IMR-90 (cell line): ENCODE data around the gene F3. TPM values are rescaled to one million over a fixed set of nuclear protein-coding genes. Genes with fewer than 3 reads are reported as not detected.

ENCODE experiments used
- ATAC-seq: fragments of 200-7000 bp; cut with Tn5 transposase; 2 replicates; pipeline ENCODE4 v1.9.1; 2020; ENCODE audit warnings: low read depth, mild to moderate bottlenecking, moderate library complexity
- BruUV-seq: library from RNA; stranded (reverse); fragments of 400-500 nt; replicated peaks from 2 replicates; lab custom pipeline; 2021; lab: Mats Ljungman, UMichigan
- CTCF ChIA-PET: fragments of 300-600 bp; formaldehyde crosslinking; extraction: SDS; loops from one replicate; lab custom pipeline; 2021; ENCODE audit warnings: antibody characterized with exemption; lab: Yijun Ruan, JAX
- POLR2A ChIA-PET: fragments of 300-600 bp; sonication (Branson Sonifier 250); formaldehyde crosslinking; loops from one replicate; lab custom pipeline; 2022; ENCODE audit warnings: antibody characterized with exemption; ENCODE audit not compliant: unreplicated experiment; lab: Charles Lee
- DNase-seq: peaks from one replicate; pipeline ENCODE4 v3.0.0; 2013
- H2AFZ ChIP-seq: replicated peaks from 2 replicates; pipeline ENCODE3; 2013; ENCODE audit warnings: low read length, mild to moderate bottlenecking; ENCODE audit not compliant: poor library complexity
- H2AK5ac ChIP-seq: 2 replicates; pipeline ENCODE4 v1.6.1; 2013; ENCODE audit warnings: low read depth, low read length, inconsistent platforms
- H2AK9ac ChIP-seq: replicated peaks from 2 replicates; pipeline ENCODE3; 2013; ENCODE audit warnings: mild to moderate bottlenecking, low read depth, low read length, moderate library complexity; ENCODE audit not compliant: poor library complexity
- H2BK120ac ChIP-seq: 2 replicates; pipeline ENCODE4 v1.6.1; 2013; ENCODE audit warnings: low read depth, low read length, inconsistent platforms
- H2BK15ac ChIP-seq: 3 replicates; pipeline ENCODE4 v1.6.1; 2013; ENCODE audit warnings: low read depth, low read length, inconsistent platforms
- H2BK20ac ChIP-seq: 2 replicates; pipeline ENCODE4 v1.6.1; 2013; ENCODE audit warnings: low read depth, mild to moderate bottlenecking, inconsistent platforms, low read length, moderate library complexity
- H2BK5ac ChIP-seq: 2 replicates; pipeline ENCODE4 v1.6.1; 2013; ENCODE audit warnings: mild to moderate bottlenecking, low read depth, low read length, inconsistent platforms; ENCODE audit not compliant: poor library complexity, severe bottlenecking
- H3K14ac ChIP-seq: replicated peaks from 2 replicates; pipeline ENCODE4 v1.6.1; 2013; ENCODE audit warnings: low read depth, low read length, inconsistent platforms
- H3K18ac ChIP-seq: 2 replicates; pipeline ENCODE4 v1.6.1; 2013; ENCODE audit warnings: low read depth, low read length, control low read depth
- H3K23ac ChIP-seq: 2 replicates; pipeline ENCODE4 v1.6.1; 2013; ENCODE audit warnings: low read depth, low read length, inconsistent platforms
- H3K27ac ChIP-seq: 2 replicates; pipeline ENCODE4 v1.5.1; 2013; ENCODE audit warnings: mild to moderate bottlenecking, control low read depth, low read length; ENCODE audit not compliant: insufficient read depth
- H3K27me3 ChIP-seq: 2 replicates; pipeline ENCODE4 v1.6.1; 2013; ENCODE audit warnings: low read length; ENCODE audit not compliant: control insufficient read depth, insufficient read depth
- H3K36me3 ChIP-seq: 2 replicates; pipeline ENCODE4 v1.6.1; 2013; ENCODE audit warnings: low read length, mixed read lengths; ENCODE audit not compliant: control insufficient read depth, insufficient read depth
- H3K4ac ChIP-seq: 2 replicates; pipeline ENCODE4 v1.6.1; 2013; ENCODE audit warnings: low read depth, low read length, inconsistent platforms
- H3K4me1 ChIP-seq: 2 replicates; pipeline ENCODE4 v1.6.1; 2013; ENCODE audit warnings: low read length, mixed read lengths; ENCODE audit not compliant: control insufficient read depth, insufficient read depth
- H3K4me2 ChIP-seq: 2 replicates; pipeline ENCODE4 v1.6.1; 2013; ENCODE audit warnings: low read depth, mild to moderate bottlenecking, control low read depth, low read length, moderate library complexity
- H3K4me3 ChIP-seq: 2 replicates; pipeline ENCODE4 v1.5.1; 2013; ENCODE audit warnings: low read depth, mild to moderate bottlenecking, control low read depth, low read length, moderate library complexity; ENCODE audit not compliant: insufficient read depth
- H3K56ac ChIP-seq: 2 replicates; pipeline ENCODE4 v1.6.1; 2013; ENCODE audit warnings: low read length, inconsistent platforms; ENCODE audit not compliant: insufficient read depth; ENCODE audit errors: extremely low read depth
- H3K79me1 ChIP-seq, 2 experiments: 2 replicates each; pipeline ENCODE4 v1.6.1; 2013; ENCODE audit warnings: low read length in 2 of 2, inconsistent platforms in 1 of 2, low read depth in 1 of 2
- H3K9ac ChIP-seq: 2 replicates; pipeline ENCODE4 v1.6.1; 2013; ENCODE audit warnings: low read depth, low read length, control low read depth
- H3K9me1 ChIP-seq: 2 replicates; pipeline ENCODE4 v1.6.1; 2013; ENCODE audit warnings: low read length, inconsistent platforms; ENCODE audit not compliant: insufficient read depth
- H3K9me3 ChIP-seq: 2 replicates; pipeline ENCODE4 v1.6.1; 2013; ENCODE audit warnings: low read length; ENCODE audit not compliant: control insufficient read depth, insufficient read depth
- H4K20me1 ChIP-seq: 2 replicates; pipeline ENCODE4 v1.6.1; 2013; ENCODE audit warnings: low read length, inconsistent platforms; ENCODE audit not compliant: insufficient read depth
- H4K5ac ChIP-seq: 2 replicates; pipeline ENCODE4 v1.6.1; 2013; ENCODE audit warnings: mild to moderate bottlenecking, low read depth, low read length, control low read depth
- H4K8ac ChIP-seq, 2 experiments: 2 replicates each; pipeline ENCODE4 v1.6.1; 2013; ENCODE audit warnings: low read depth in 2 of 2, low read length in 2 of 2, control low read depth in 1 of 2, inconsistent platforms in 1 of 2
- H4K91ac ChIP-seq: 2 replicates; pipeline ENCODE4 v1.6.1; 2013; ENCODE audit warnings: low read depth, low read length, inconsistent platforms; ENCODE audit not compliant: insufficient read depth
- BHLHE40 ChIP-seq: fragments of 150-350 bp; IDR thresholded peaks from 2 replicates; pipeline ENCODE4 v1.6.1; 2016; ENCODE audit warnings: mild to moderate bottlenecking, low read depth, low read length
- CEBPB ChIP-seq: IDR thresholded peaks from 2 replicates; pipeline ENCODE4 v1.6.1; 2012; ENCODE audit warnings: low read depth, low read length, improper control_type of control experiment
- NFE2L2 ChIP-seq: fragments of 150-350 bp; IDR thresholded peaks from 2 replicates; pipeline ENCODE4 v1.6.1; 2016; ENCODE audit warnings: low read depth, mild to moderate bottlenecking, low read length
- WGBS, 2 experiments: methylation state at CpG; one replicate each; pipeline versions ENCODE4 v1.1.5 to v1.1.7; 2013; ENCODE audit warnings: missing lambda C conversion rate in 2 of 2; ENCODE audit not compliant: insufficient read length in 1 of 2; ENCODE audit errors: extremely low coverage in 2 of 2; 5-methylcytosine and 5-hydroxymethylcytosine counted together
- dilution Hi-C: fragments of 300-500 bp; cut with HindIII; formaldehyde crosslinking; loops from one replicate; pipeline ENCODE4 v1.14.3; 2018; ENCODE audit warnings: low sequenced_read_pairs; ENCODE audit not compliant: unreplicated experiment
- in situ Hi-C: fragments of 300-500 bp; cut with MboI; formaldehyde crosslinking; loops from 3 replicates; pipeline ENCODE4 v1.14.3; 2019; ENCODE audit warnings: low sequenced_read_pairs, inconsistent platforms, mixed read lengths
- intact Hi-C: fragments of 100-400 bp; cut with micrococcal nuclease; formaldehyde crosslinking; loops from 2 replicates; pipeline ENCODE4 v1.10.0; 2022
- polyA plus RNA-seq, 3 experiments: library from polyadenylated mRNA; depleted of rRNA; stranded (reverse); fragments of >200 nt; gene quantifications; 2 replicates each; pipeline ENCODE4 v1.2.3, GENCODE V29; 2012; ENCODE audit warnings: low replicate concordance in 1 of 3
- total RNA-seq: library from RNA; depleted of rRNA; stranded (reverse); fragments of >200 nt; gene quantifications from 2 replicates; pipeline ENCODE4 v1.2.3, GENCODE V29; 2012
- TF ChIP-seq, protein P1 (sequence below): fragments of 150-350 bp; IDR thresholded peaks from 2 replicates; pipeline ENCODE4 v1.6.1; 2017; ENCODE audit warnings: mild to moderate bottlenecking, antibody characterized with exemption, low read length, low read depth

F3 gene
- total and polyA plus RNA-seq, 2 of the 4 experiments (the other 2 are of a cell fraction), result 75.6 to 126 TPM

DNA sequence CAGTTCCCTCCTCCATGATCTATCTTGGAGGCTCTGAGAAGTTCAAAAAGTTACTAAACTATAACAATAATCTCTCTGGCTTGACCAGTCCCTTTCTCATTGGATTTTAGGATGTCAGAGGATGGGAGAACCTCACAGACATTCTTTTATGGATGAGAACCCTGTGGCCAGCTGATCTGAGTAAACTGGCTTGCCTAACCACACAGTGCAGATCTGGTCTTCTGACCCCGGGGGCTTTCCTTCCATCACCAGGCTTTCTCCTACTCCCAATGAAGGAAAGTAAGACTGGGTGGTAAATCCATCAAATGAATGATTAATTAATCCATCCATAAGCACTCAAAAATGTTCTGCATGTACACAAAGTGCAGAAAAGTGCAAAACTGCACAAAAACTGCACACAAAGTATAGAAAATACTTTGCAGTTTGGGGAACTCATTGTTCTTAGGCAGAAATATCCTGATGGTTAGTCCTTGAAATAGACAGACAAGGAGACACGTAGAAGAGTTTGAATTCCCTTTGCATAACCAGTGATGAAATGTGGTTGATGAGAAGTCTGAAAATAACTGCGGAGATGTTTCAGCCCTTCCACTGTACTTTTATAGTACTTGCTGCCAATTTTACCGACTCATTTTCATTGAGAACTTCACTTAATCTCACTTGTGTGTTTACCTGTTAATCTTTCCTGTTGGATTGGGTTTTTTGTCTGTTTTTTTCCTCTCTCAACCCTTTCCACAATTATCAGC, 2.5 kb upstream of the F3 start:
- POLR2A ChIA-PET, result interaction anchor here (1.0 to 1.6 kb wide), 5 partner anchors 9 to 89 kb away, joined by 3 to 7 read pairs (median 3); no protein-coding TSS in a partner anchor
- H3K9ac ChIP-seq, result peak overlapping the region; percentile 40; the same call in 1 of the 2 replicates

More for the DNA sequence above, 2.5 kb upstream of the F3 start:
- Histone ChIP-seq H2BK5ac (peak overlapping the region; percentile 94), H3K36me3 (peaks cover 12% of the 10 kb centered on the region), H3K79me1 (peaks cover 0 to 33% of the 10 kb centered on the region in 2 experiments; a peak in 2 of 4 replicates), H3K9me3 (no peaks in the 10 kb centered on the region), H3K4me1 (peaks cover 5% of the 10 kb centered on the region), H4K20me1 (peaks cover 24% of the 10 kb centered on the region), H3K4me2 (peak overlapping the region; percentile 57), H2BK120ac (peak overlapping the region; percentile 70), H3K9me1 (peaks cover 2% of the 10 kb centered on the region; the same call in 1 of the 2 replicates), H3K27me3 (no peaks in the 10 kb centered on the region), H3K18ac (peak overlapping the region; percentile 92), H3K4me3 (peak overlapping the region; percentile 8; the same call in 1 of the 2 replicates), H3K14ac (peak overlapping the region; percentile 40), H3K23ac (peak overlapping the region; percentile 55), H3K27ac (peak overlapping the region; percentile 86), H2BK15ac (peak overlapping the region; percentile 33; the same call in 2 of the 3 replicates), H2AFZ (no peak overlapping the region), H2AK9ac (no peak overlapping the region), H3K4ac (peak overlapping the region; percentile 48), H3K56ac (peak overlapping the region; percentile 83), H4K8ac (peak overlapping the region; percentile 56 to 75), H2BK20ac (peak overlapping the region; percentile 72), H2AK5ac (peak overlapping the region; percentile 51), H4K91ac (peak overlapping the region; percentile 77), H4K5ac (peak overlapping the region; percentile 81; the same call in 1 of the 2 replicates)
- TF ChIP-seq BHLHE40 (no peak), CEBPB (peak; percentile 65), NFE2L2 (no peak)
- TF ChIP-seq, protein P1, sequence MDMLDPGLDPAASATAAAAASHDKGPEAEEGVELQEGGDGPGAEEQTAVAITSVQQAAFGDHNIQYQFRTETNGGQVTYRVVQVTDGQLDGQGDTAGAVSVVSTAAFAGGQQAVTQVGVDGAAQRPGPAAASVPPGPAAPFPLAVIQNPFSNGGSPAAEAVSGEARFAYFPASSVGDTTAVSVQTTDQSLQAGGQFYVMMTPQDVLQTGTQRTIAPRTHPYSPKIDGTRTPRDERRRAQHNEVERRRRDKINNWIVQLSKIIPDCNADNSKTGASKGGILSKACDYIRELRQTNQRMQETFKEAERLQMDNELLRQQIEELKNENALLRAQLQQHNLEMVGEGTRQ, result no peak
- dilution Hi-C loops (loop anchor here (25.0 kb wide), 1 partner anchor 243 kb away; no protein-coding TSS in a partner anchor), intact Hi-C loops (loop anchor here (1.0 to 5.0 kb wide), 7 partner anchors 36 to 257 kb away; no protein-coding TSS in a partner anchor), in situ Hi-C loops (loop anchor here (5.0 kb wide), 1 partner anchor 63 kb away; no protein-coding TSS in a partner anchor)
- DNase-seq, result peak; percentile 74
- no peak for ATAC-seq
- WGBS, 2 experiments, result no CpG with 5 or more reads among the region's 4 CpGs
- CTCF ChIA-PET, result interaction anchor here (0.9 kb wide), 1 partner anchor 261 kb away, joined by 3 read pairs; no protein-coding TSS in a partner anchor
- no TSS peak for BruUV-seq
